Stimulated activated CD4-positive, alpha-beta T cell treated with anti-CD3 and anti-CD28 coated beads, Interleukin-1b, Interleukin-23, amount 100 ng/mL, for 24 hours (primary cell): ENCODE measurements around the gene RNF227.
A peak's percentile ranks its signal among the peaks of the same experiment; 100 is the strongest.

Experiments
- DNase-seq, 4 experiments: peaks; one replicate each; pipeline ENCODE4 v3.0.0-alpha.2; 2020; ENCODE audit warnings: low read depth in 4 of 4, low spot score in 1 of 4

The RNF227 gene

DNA sequence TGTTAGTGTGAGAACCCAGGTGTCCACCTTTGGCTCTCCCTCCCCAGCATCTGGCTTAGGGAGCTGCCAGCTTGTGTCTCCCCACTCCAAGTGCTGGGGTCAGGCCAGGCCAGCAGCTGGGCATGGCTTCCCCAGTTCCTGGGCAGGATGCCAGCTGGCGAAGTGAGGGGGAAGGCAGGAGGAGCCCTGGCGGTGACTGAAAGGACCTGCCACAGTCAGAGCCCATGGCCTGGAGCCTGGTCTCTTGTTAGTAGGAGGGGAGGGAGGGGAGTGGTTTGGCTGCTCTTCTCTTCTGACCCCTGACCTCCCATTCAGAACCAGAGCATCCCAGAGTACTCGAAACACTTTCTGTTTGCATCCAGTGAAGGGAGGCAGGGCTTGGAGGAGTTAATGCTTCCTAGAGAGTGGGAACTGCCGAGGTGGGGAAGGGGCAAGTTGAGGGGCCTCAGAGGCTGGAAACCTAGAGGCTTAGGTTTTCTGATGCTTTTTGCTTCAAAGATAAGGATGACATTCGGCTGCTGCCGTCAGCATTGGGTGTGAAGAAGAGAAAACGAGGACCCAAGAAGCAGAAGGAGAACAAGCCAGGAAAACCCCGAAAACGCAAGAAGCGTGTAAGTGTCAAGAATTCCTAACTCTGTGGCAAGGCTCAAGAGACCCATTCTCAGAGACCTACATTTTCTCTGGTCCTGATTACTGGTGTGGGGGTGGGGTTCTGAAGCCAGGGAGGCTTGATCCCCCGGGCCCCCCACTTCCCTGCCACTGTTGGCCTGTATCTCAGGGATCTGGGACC lies 26.7 kb downstream of the RNF227 start:
- no peak for DNase-seq

DNA sequence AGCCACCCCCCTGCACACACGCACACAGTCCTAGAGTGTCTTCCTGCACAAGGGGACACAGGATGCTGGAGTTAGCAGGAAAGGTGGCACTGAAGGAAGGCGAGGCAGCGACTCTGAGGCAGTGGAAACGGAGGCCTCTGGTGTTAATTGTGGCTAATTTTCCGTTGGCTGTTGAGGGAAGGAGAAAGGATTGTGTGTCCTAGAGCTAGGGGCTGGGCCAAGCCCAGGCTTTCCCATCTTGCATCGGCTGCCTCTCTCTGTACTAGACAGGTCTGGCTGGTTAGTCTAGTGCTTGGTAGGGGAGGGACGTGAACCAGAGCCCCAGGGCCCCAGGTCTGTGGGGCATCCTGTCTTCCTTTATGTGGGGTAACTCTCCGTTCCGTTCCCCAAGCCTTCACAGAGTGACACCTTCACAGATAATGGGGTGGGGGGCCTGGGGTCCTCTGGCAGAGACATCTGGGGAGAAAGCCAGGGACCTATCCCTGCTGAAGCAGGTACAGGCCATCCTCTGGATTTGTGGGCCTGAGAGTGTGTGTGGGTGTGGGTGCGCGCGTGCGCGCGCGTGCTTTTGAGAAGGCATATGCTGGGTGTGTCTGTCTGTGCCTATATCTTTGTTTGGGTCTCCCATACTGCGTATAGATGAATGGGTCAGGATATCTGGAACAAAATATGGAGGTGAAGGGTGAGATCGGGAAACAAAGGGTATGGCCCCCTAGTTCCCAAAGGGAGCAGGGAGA lies 27.7 kb downstream of the RNF227 start, which contains the start of gene CHD3:
CHD3 (plus strand) TSS at position 606 of the 737 bp plus-strand sequence. CDS start 212 bp downstream, outside the sequence.
- DNase-seq: peak in 2 of 4 experiments; percentile 39 to 57

DNA sequence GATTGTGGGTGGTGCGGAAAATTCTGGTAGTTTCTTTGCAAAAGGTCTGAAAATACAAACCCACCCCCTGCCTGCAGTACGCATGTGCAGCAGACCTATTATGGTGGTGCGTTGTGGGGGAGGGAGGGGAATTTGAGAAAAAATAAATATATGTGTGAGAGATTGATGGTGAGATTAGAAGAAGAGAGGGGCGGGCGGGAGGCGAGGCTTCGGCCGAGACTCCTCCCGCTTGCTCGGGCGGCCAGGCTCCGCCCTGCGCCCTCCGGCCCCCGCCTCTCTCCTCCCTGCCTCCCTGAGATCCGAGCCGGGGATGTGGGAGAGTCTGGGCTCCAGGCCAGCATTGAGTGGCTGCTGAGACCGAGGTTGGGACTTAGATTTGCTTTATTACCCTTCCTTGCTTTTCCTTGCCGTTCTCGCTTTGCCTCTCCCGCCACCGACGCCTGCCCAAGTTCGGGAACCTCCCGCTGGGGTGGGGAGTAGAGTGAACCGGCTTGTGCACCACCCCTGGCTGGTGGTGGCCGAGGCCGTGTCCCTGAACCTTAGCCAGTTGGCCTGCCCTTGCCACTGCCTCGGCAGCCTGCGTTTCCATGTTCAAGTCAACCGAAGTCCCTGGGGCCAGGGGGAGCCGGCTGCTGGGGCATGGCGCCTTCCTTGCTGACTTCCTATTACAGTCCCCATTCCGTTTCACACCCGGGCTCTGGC lies 28.5 kb downstream of the RNF227 start:
- DNase-seq: peak; percentile 62 to 84 (median 70)

GRCh38 chr17:7887038-7887481 lies 29.0 kb downstream of the RNF227 start:
- no peak for DNase-seq

DNA sequence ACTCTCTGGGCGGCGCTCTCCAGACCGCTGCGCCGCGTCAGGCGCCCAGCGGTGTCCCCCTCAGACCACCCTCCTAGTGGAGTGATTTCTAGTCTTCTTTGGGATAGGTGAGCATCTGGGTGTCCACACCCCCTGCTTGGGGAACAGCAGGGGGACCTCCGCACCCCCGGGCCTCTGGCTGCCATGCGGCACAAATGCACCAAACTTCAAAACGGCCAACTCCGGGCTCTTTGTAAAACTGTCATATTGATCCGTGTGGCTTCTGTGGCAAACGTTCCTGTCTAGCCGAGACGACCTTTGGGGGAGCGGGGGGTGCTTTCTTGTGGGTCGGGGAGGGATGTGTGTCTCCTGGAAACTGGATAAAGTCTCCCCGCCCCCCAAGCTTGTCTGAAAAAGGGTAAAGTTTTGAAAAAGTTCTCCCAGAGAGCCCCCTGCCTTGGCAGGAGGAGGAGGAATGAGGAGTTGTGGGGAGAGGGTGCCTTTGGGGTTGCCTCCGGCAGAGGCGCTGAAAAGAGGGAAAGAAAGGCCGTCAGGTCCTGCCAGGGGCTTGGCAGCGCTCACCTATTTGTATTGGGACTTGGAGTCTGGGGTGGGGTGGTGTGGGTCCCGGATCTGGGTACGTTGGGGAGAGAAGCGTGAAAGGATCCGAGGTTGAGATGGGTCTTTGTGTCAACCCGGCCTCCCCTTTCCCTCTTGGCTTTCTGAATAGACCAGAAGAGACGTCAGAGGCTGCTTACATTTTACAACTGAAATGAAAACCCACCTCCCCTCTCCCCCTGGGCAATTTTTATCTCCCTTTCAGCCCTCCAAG lies 29.7 kb downstream of the RNF227 start:
- DNase-seq: peak in 2 of 4 experiments; percentile 30 to 43

DNA sequence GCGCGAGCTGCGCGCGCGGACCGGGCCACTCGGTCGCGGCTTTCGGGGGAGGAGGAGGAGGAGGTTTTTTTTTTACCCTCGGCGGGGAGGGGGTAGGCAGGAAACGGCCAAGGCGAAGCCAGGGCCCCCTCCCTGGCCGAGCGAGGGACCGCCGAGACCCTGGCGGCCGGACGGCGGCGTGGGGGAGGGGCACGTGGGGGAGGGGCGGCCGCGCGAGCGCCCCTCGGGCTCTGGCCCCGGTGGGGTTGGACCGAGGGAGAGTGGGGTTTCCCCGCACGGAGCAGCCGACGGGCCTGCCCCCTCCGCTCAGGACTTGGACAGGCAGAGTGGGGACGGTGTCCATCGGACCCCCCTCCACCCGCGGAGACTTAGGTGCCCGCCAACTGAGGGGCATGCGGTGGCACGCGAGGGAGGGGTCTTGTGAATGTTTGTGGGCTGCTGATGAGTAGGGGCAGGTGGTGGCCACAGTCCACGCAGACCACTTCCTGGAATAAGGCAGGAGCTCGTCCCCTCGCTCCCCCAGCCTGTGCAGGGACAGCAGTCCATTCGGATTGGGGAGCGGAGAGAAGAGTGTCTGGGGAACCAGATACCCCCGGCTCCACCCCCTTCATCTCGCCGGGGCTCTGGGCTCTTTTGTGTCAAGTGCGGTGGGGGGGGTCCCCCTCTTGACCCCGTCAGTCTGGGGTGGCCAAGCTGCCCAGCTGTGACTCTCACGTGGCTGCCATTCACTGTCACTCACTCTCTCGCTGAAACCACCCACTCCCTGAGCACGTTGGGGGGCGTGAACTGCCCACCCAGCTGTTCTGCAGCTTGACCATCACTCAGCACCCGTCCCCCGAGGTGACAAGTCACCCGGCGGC lies 30.5 kb downstream of the RNF227 start:
- peak in 2 of 4 experiments; percentile 18 to 36 for DNase-seq

- peak in 2 of 4 experiments; percentile 16 to 21 for DNase-seq
Observed at GRCh38 chr17:7884581-7885366, 31.3 kb downstream of the RNF227 start.

- DNase-seq: no peak
Observed at GRCh38 chr17:7883781-7884386, 32.2 kb downstream of the RNF227 start.

- no peak for DNase-seq
Observed at GRCh38 chr17:7882629-7883028, 33.5 kb downstream of the RNF227 start.

DNA sequence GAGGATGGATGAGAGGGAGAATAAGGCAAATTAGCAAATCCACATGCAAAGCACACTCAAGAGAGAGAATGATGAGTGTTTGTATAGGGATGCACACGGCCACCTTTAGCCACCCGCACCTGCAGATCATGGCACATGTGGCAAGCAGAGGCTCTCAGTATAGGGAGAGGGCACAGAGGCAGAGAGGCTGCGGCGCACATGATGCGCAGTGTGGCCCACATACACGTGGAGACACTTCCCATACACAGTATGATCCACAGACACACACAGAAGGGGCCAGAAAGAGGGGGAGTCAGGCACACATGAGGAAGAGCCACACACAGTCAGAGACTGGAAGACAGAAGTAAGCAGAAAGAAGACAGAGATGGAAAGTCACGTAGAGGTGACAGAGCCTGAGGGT lies 34.0 kb downstream of the RNF227 start:
- DNase-seq: no peak

DNA sequence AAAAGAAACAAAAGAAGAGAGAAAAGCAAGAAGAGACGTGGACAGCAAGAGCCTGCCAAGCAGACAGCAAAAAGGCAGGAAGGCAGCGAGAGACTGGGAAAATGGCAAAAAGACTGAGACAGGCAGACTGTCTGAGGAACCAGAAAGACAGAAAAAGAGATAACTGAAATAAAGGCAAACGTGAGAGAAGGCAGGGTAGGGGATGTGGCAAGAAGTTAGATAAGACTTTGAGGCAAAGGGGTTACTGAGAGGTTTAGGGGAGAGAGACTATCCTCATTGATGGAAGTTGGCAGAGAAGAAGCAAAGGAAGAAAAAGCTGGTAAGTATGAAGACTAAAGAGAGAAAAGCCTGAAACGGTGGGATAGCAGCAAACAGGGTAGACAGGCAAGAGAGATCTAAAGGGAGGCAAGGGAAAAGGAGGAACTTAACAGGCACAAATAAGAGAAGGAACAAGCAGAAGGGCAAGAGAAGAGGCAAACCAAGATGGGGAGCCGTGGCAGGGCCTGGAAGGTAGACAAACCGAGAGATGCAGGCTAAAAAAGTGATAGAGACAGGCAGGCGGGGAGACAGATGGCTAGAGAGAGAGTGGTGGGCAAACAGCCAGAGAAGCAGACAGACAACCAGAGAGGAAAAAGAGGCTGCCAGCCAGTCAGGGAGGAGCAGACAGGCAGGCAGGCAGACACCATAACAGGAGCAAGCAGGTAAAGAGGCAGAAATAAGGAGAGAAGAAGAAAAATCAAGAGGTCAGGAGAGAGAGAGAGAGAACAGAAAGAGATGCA lies 34.6 kb downstream of the RNF227 start:
- no peak for DNase-seq

DNA sequence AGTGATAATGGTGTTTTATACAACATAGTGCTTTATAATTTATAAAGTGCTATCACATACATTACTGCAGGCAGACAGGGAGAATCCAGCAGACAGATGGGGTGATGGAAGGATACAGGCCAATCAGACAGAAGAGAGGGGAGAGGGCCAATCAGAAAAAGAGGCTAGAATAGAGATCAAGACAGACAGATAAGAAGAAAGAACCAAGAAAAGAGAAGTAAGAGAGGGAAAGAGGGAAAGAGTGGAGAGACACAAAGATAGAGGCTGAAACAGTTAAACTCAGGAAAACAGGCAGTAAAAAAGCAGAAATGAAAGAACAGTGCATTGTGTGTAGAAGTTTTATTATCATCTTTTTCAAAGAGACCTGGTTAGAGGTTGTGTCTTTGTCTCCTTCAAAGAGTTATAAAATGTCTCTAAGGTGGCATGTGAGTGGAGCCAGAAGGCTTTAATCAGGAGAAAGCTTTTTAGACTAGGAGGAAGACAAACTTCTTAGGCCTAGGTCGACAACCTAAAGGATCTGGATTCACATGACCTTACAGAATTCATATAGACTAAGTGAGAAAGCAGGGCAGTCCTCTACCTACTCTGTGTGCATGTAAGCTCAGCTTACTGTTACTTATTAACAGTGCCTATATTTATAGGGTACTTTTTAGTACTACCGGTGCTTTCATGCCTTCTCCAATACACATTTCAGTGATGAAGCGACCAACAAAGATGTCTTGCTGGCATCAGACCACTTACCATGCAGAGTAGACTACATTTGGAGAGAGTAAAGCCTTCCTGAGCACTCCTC lies 35.8 kb downstream of the RNF227 start:
- DNase-seq: no peak

- DNase-seq: no peak
Observed at GRCh38 chr17:7878234-7878633, 37.9 kb downstream of the RNF227 start.

- DNase-seq: no peak
Observed at GRCh38 chr17:7875804-7876370, 40.2 kb downstream of the RNF227 start.

DNA sequence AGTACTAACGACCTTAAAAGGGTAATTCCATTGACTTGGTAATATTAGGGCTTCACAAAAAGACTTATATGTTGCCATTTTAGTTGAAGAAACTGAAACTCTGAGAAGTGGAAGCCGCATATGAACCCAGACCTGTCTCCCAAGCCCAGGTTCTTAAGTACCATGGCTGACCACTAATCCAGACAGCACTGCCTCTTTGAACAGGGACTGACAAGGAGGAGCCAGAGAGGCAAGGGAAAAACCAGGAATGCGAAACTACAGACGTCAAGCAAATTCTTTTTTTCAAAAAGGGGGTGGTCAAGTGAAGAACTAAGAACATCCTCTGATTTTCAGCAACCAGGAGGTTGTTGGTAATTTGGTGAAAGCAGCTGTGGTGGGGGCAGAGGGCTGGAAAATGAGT lies 43.0 kb downstream of the RNF227 start:
- no peak for DNase-seq

DNA sequence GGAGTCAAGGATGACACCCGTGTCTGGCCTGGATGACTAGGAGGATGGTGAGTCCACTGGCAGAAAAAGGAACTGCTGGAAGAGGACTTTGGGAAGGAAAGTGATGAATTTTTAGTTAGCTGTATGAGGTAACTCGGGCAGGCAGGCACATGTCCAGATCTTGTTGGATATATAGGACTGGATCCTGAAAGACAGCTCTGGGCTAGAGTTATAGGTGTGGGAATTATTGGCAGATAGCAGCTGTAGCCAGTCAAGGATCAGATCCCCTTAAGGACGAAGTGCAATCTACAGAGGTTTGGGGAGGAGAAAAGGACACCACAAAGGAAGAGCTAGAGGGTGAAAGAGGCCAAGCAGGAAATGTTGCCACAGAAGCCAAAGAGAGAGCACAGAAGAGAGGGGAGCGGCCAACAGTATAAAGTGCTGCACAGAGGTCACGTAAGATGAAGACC lies 48.2 kb downstream of the RNF227 start:
- DNase-seq: no peak
